ENCODE data around the gene TRPV3. TPM values are rescaled to one million over a fixed set of nuclear protein-coding genes. Genes with fewer than 3 reads are reported as not detected.

Gene TRPV3
- total RNA-seq, 2 experiments from 2014 or later, result 0.25 to 0.56 TPM

- ATAC-seq (ENCODE audit: poor library complexity) (no peak), DNase-seq (no peak)
Measured at GRCh38 chr17:3542410-3543088, 15.1 kb downstream of the TRPV3 start.

DNA sequence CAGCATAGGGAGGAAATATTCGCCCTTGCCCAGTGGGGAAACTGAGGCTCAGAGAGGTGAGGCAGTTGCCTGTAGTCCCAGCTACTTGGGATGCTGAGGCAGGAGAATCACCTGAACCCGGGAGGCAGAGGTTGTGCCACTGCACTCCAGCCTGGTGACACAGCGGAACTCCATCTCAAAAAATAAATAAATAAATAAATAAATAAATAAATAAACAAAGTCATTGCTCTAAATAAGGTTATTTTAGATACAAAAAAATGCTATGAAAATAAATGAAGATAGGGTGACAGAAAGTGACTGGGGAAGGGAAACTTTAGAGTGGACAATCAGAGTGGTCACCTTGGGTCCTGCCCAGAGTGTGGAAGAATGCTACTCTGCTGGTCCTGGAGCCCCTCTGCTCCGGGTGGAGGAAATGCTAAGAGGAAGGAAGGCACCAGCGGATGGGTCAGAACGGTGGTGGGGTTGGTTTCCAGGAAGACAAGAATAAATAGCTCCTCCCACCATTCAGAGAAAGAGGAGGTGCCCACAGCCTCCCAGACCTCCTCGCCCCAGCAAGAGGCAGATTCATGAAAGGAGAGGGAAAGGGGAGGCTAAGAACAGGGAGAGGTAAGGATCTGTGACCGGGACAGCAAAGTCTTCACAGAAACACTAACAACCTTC is 17.6 kb downstream of the TRPV3 start:
- Histone ChIP-seq H3K4me1 (ENCODE audit: insufficient read depth, low read length) (peaks cover 7% of the 10 kb centered on the region), H3K27ac (ENCODE audit: low read depth in 1 of 2, low read length in 2 of 2) (no peak overlapping the region), H3K27me3 (ENCODE audit: control insufficient read depth in 1 of 2, insufficient read depth in 2 of 2, low read length in 2 of 2) (no peaks in the 10 kb centered on the region), H3K4me3 (ENCODE audit: low read length) (no peak overlapping the region), H3K36me3 (ENCODE audit: insufficient read depth, low read length) (no peaks in the 10 kb centered on the region), H3K9me3 (ENCODE audit: control insufficient read depth in 1 of 2, insufficient read depth in 1 of 2, low read length in 2 of 2) (peaks cover 0 to 8% of the 10 kb centered on the region in 2 experiments)
- H3K36me3 Mint-ChIP-seq (ENCODE audit: low read depth), result no peaks in the 10 kb centered on the region
- CTCF ChIA-PET, result no interaction called here
- H3K27ac Mint-ChIP-seq, result no peak overlapping the region
- ATAC-seq (ENCODE audit: poor library complexity) (no peak), DNase-seq (no peak)
- intact Hi-C loops (cut with DNase I, micrococcal nuclease), result no loop called here
- H3K27me3 Mint-ChIP-seq, result peaks cover 12% of the 10 kb centered on the region
- H3K4me3 Mint-ChIP-seq, result no peak overlapping the region
- no peaks in the 10 kb centered on the region for H3K4me1 Mint-ChIP-seq (ENCODE audit: low read depth)
- POLR2A ChIA-PET, result no interaction called here
- TF ChIP-seq, protein P1, sequence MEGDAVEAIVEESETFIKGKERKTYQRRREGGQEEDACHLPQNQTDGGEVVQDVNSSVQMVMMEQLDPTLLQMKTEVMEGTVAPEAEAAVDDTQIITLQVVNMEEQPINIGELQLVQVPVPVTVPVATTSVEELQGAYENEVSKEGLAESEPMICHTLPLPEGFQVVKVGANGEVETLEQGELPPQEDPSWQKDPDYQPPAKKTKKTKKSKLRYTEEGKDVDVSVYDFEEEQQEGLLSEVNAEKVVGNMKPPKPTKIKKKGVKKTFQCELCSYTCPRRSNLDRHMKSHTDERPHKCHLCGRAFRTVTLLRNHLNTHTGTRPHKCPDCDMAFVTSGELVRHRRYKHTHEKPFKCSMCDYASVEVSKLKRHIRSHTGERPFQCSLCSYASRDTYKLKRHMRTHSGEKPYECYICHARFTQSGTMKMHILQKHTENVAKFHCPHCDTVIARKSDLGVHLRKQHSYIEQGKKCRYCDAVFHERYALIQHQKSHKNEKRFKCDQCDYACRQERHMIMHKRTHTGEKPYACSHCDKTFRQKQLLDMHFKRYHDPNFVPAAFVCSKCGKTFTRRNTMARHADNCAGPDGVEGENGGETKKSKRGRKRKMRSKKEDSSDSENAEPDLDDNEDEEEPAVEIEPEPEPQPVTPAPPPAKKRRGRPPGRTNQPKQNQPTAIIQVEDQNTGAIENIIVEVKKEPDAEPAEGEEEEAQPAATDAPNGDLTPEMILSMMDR (IDR thresholded peaks at IDR 0.05), result no peak
- H3K9me3 Mint-ChIP-seq, result no peaks in the 10 kb centered on the region

More at GRCh38 chr17:3542410-3543088, 15.1 kb downstream of the TRPV3 start:
- H3K4me3 ChIP-seq (ENCODE audit: low read length), result no peak overlapping the region
- no peaks in the 10 kb centered on the region for H3K9me3 ChIP-seq (ENCODE audit: control insufficient read depth in 1 of 2, insufficient read depth in 1 of 2, low read length in 2 of 2)
- no peaks in the 10 kb centered on the region for H3K36me3 ChIP-seq (ENCODE audit: insufficient read depth, low read length)
- no peaks in the 10 kb centered on the region for H3K36me3 Mint-ChIP-seq (ENCODE audit: low read depth)
- TF ChIP-seq, protein P1 (IDR thresholded peaks at IDR 0.05), result no peak
- no peaks in the 10 kb centered on the region for H3K4me1 ChIP-seq (ENCODE audit: insufficient read depth, low read length)
- ChIA-PET POLR2A (no interaction called here), CTCF (no interaction called here)
- H3K4me3 Mint-ChIP-seq, result no peak overlapping the region
- no peaks in the 10 kb centered on the region for H3K27me3 ChIP-seq (ENCODE audit: control insufficient read depth in 1 of 2, insufficient read depth in 2 of 2, low read length in 2 of 2)
- no peak overlapping the region for H3K27ac Mint-ChIP-seq
- H3K9me3 Mint-ChIP-seq, result no peaks in the 10 kb centered on the region
- intact Hi-C loops (cut with DNase I, micrococcal nuclease), result no loop called here
- no peak overlapping the region for H3K27ac ChIP-seq (ENCODE audit: low read depth in 1 of 2, low read length in 2 of 2)
- H3K27me3 Mint-ChIP-seq, result peaks cover 9% of the 10 kb centered on the region
- no peaks in the 10 kb centered on the region for H3K4me1 Mint-ChIP-seq (ENCODE audit: low read depth)

GRCh38 chr17:3536716-3537115 is 20.9 kb downstream of the TRPV3 start:
- TF ChIP-seq, protein P1 (IDR thresholded peaks at IDR 0.05), result no peak
- DNase-seq (no peak), ATAC-seq (ENCODE audit: poor library complexity) (no peak)
- Mint-ChIP-seq H3K27me3 (peaks cover 4% of the 10 kb centered on the region), H3K36me3 (ENCODE audit: low read depth) (no peaks in the 10 kb centered on the region), H3K4me3 (no peak overlapping the region), H3K27ac (no peak overlapping the region), H3K9me3 (no peaks in the 10 kb centered on the region), H3K4me1 (ENCODE audit: low read depth) (no peaks in the 10 kb centered on the region)
- H3K4me1 ChIP-seq (ENCODE audit: insufficient read depth, low read length), result peaks cover 15% of the 10 kb centered on the region
- H3K4me3 ChIP-seq (ENCODE audit: low read length), result no peak overlapping the region
- H3K27ac ChIP-seq (ENCODE audit: low read depth in 1 of 2, low read length in 2 of 2), result no peak overlapping the region
- H3K9me3 ChIP-seq (ENCODE audit: control insufficient read depth in 1 of 2, insufficient read depth in 1 of 2, low read length in 2 of 2), result peaks cover 0 to 20% of the 10 kb centered on the region in 2 experiments
- no peaks in the 10 kb centered on the region for H3K36me3 ChIP-seq (ENCODE audit: insufficient read depth, low read length)
- intact Hi-C loops (cut with DNase I, micrococcal nuclease), result no loop called here
- CTCF ChIA-PET, result no interaction called here
- POLR2A ChIA-PET, result interaction anchor here (1.0 kb wide), 1 partner anchor 100 kb away, joined by 3 read pairs; the partner anchor contains the start of genes CTNS and SHPK
- H3K27me3 ChIP-seq (ENCODE audit: control insufficient read depth in 1 of 2, insufficient read depth in 2 of 2, low read length in 2 of 2), result no peaks in the 10 kb centered on the region
